Ramos (cell line): ENCODE results near the gene MTARC1.

ENCODE experiments used
- in situ Hi-C: fragments of 300-500 bp; cut with MboI; formaldehyde crosslinking; loops from one replicate; pipeline ENCODE4 v1.14.3; 2022; ENCODE audit warnings: low sequenced_read_pairs; ENCODE audit not compliant: unreplicated experiment

Gene MTARC1

GRCh38 chr1:220786337-220787068, at the start of gene MTARC1:
Gene MTARC1 (plus strand): TSS chr1:220786913. CDS start chr1:220786945, 32 bp downstream.
- in situ Hi-C loops: no loop called here

GRCh38 chr1:220741349-220741748, 45.4 kb upstream of the MTARC1 start:
- in situ Hi-C loops: no loop called here

GRCh38 chr1:220741825-220742224, 44.9 kb upstream of the MTARC1 start:
- in situ Hi-C loops: no loop called here

- in situ Hi-C loops: no loop called here
Observed at GRCh38 chr1:220742520-220742919, 44.2 kb upstream of the MTARC1 start.

- in situ Hi-C loops: no loop called here
Observed at GRCh38 chr1:220746851-220747250, 39.9 kb upstream of the MTARC1 start.

GRCh38 chr1:220747437-220748088, 39.1 kb upstream of the MTARC1 start:
- in situ Hi-C loops: no loop called here

GRCh38 chr1:220748089-220748934, 38.4 kb upstream of the MTARC1 start, which contains the start of gene MTARC2:
Gene MTARC2 (plus strand): TSS chr1:220748322. CDS start chr1:220748532, 210 bp downstream.
- in situ Hi-C loops: no loop called here

- in situ Hi-C loops: no loop called here
Observed at GRCh38 chr1:220748936-220749335, 37.8 kb upstream of the MTARC1 start.

GRCh38 chr1:220750131-220750515, 36.6 kb upstream of the MTARC1 start:
- in situ Hi-C loops: no loop called here

GRCh38 chr1:220751111-220751510, 35.6 kb upstream of the MTARC1 start:
- in situ Hi-C loops: no loop called here

- in situ Hi-C loops: no loop called here
Observed at GRCh38 chr1:220754212-220754917, 32.3 kb upstream of the MTARC1 start.

GRCh38 chr1:220754918-220755295, 31.8 kb upstream of the MTARC1 start:
- in situ Hi-C loops: no loop called here

- in situ Hi-C loops: no loop called here
Observed at GRCh38 chr1:220755309-220755708, 31.4 kb upstream of the MTARC1 start.

GRCh38 chr1:220757441-220757840, 29.3 kb upstream of the MTARC1 start:
- in situ Hi-C loops: no loop called here

- in situ Hi-C loops: no loop called here
Observed at GRCh38 chr1:220759147-220759546, 27.6 kb upstream of the MTARC1 start.

GRCh38 chr1:220761688-220762427, 24.9 kb upstream of the MTARC1 start:
- in situ Hi-C loops: no loop called here

GRCh38 chr1:220764757-220765156, 22.0 kb upstream of the MTARC1 start:
- in situ Hi-C loops: no loop called here

- in situ Hi-C loops: no loop called here
Observed at GRCh38 chr1:220767312-220768125, 19.2 kb upstream of the MTARC1 start.

- in situ Hi-C loops: no loop called here
Observed at GRCh38 chr1:220768126-220768601, 18.5 kb upstream of the MTARC1 start.
